WTC11 (cell line): Measurements from ENCODE around the gene HAGHL.

Experiments used
- ATF1 ChIP-seq: sonication (generic); formaldehyde crosslinking; IDR thresholded peaks from 2 replicates; pipeline ENCODE4 v1.8.1; 2023; ENCODE audit warnings: mild to moderate bottlenecking, moderate library complexity, missing genetic modification reagents
- FOXJ3 ChIP-seq: sonication (generic); formaldehyde crosslinking; IDR thresholded peaks from 2 replicates; pipeline ENCODE4 v1.9.0; 2021; ENCODE audit warnings: missing genetic modification reagents, mild to moderate bottlenecking, borderline replicate concordance
- ZNF121 ChIP-seq: sonication (generic); formaldehyde crosslinking; IDR thresholded peaks from 2 replicates; pipeline ENCODE4 v1.8.0; 2023; ENCODE audit warnings: missing genetic modification reagents
- TF ChIP-seq, protein P1 (sequence below): fragments of 200-600 bp; IDR thresholded peaks from 2 replicates; pipeline ENCODE4 v1.8.0; 2022; ENCODE audit warnings: antibody characterized with exemption
- TF ChIP-seq, protein P2 (sequence below): fragments of 250-450 bp; sonication (Bioruptor Pico); IDR thresholded peaks from 2 replicates; pipeline ENCODE4 v2.1.2; 2022; ENCODE audit warnings: mild to moderate bottlenecking, moderate library complexity

DNA sequence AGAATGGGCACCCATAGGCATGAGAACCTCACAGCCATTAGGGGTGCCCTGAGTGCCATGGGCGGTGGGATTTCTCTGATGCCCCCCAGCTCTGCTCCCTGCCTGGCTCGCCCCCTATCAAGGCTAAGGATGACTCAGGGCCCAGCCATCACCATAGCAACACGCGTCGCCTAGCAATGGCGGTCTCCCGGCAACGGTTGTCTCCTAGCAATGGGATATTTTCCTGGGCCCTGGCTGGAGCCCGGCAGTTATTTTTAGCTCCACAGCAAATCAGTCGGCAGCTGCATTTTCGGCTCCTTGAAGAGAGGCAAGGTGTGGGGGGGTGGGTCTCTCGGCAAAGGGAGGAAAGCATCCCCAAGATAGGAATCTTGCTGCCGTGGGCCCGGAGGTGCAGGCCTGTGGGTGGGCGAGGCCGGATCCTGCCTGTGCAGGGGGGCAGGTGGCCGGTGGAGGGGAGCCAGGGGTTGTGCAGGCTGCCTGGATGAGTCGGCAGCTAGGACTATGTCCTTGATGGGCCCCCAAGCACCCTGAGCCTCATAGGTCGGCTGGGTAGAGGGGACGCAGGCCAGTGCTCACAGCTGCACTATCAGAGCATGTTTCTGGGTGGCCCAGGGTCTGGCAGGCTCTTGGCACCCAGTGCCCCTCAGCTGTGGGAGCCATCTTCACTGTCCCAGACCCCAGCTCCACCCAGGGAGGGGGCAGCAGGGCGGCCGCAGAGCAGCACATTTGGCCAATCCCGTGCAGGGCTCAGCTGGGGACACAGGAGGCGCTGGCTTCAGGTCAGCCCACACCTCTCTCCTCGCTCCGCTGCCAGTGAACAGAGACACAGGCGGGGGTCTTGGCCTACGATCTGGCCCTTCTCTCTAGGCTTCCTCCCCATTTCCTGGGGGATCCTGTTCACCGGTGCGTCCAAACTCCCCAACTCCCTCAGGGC is 17.1 kb upstream of the HAGHL start:
- TF ChIP-seq, protein P1, sequence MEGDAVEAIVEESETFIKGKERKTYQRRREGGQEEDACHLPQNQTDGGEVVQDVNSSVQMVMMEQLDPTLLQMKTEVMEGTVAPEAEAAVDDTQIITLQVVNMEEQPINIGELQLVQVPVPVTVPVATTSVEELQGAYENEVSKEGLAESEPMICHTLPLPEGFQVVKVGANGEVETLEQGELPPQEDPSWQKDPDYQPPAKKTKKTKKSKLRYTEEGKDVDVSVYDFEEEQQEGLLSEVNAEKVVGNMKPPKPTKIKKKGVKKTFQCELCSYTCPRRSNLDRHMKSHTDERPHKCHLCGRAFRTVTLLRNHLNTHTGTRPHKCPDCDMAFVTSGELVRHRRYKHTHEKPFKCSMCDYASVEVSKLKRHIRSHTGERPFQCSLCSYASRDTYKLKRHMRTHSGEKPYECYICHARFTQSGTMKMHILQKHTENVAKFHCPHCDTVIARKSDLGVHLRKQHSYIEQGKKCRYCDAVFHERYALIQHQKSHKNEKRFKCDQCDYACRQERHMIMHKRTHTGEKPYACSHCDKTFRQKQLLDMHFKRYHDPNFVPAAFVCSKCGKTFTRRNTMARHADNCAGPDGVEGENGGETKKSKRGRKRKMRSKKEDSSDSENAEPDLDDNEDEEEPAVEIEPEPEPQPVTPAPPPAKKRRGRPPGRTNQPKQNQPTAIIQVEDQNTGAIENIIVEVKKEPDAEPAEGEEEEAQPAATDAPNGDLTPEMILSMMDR = no peak
- TF ChIP-seq, protein P2, sequence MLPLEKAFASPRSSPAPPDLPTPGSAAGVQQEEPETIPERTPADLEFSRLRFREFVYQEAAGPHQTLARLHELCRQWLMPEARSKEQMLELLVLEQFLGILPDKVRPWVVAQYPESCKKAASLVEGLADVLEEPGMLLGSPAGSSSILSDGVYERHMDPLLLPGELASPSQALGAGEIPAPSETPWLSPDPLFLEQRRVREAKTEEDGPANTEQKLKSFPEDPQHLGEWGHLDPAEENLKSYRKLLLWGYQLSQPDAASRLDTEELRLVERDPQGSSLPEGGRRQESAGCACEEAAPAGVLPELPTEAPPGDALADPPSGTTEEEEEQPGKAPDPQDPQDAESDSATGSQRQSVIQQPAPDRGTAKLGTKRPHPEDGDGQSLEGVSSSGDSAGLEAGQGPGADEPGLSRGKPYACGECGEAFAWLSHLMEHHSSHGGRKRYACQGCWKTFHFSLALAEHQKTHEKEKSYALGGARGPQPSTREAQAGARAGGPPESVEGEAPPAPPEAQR (CRISPR knock-in tag) = no peak
- no peak for TF ChIP-seq ATF1 (CRISPR knock-in tag)
- TF ChIP-seq FOXJ3 (CRISPR knock-in tag) = no peak
- no peak for TF ChIP-seq ZNF121
